ENCODE data around the gene GIN1. TPM values are rescaled to one million over a fixed set of nuclear protein-coding genes. Genes with fewer than 3 reads are reported as not detected.

The GIN1 gene
- total RNA-seq, 2 experiments from 2014 or later: 3.9 to 5.8 TPM

DNA sequence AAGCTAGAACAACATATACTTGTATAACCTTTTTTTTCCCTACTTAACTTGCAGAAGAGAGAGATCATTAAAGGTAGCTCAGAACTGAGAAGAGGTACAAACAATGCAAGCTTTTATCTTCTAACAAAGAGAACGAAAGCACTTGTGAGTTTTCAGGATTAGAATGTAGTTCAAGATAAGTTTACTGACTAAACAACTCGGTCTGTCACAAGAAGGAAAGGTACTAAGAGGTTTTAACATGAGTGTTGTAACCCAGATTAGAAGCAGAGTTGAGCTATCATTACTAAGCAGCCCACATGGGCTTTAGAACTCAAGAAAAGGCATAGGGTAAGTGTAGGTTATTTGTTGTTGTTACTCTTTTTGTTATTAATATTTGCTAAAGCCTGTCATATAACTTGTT, 25.2 kb downstream of the GIN1 start:
- no peaks in the 10 kb centered on the region for H3K9me2 ChIP-seq (ENCODE audit: insufficient read depth, low read length)
- POLR2A ChIA-PET: interaction anchor here (0.6 to 1.8 kb wide), 3 partner anchors 11 to 125 kb away, joined by 3 to 6 read pairs (median 3); partner anchors contain the start of genes GIN1 and PPIP5K2

DNA sequence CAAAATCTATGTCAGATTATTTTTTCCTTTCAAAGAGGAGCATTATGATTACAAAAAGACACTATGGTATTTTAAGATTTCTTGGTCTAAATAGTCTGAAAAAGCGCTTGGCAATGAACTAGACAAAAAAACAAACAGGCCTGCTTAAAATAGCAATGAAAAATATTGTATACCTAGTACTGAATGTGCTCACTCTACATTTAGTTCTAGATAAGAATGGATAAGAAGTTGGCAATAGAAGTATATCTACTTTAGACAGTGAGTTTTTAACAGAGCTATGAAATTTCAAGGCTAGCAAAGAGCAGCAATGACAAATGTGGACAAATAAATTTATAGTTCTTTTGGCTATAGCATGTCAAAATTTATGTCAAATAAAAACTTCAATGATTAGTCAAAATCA, 26.2 kb downstream of the GIN1 start:
- Histone ChIP-seq H2AFZ (ENCODE audit: low read length) (no peak overlapping the region), H3K9me2 (ENCODE audit: insufficient read depth, low read length) (no peaks in the 10 kb centered on the region), H3K4me2 (ENCODE audit: low read length) (no peak overlapping the region), H4K20me1 (ENCODE audit: insufficient read depth, low read length) (no peaks in the 10 kb centered on the region), H3K9me3 (ENCODE audit: low read length) (no peaks in the 10 kb centered on the region), H3K4me3 (ENCODE audit: low read depth, low read length, poor library complexity, severe bottlenecking) (no peak overlapping the region), H3K79me2 (ENCODE audit: insufficient read depth, low read depth, low read length) (no peaks in the 10 kb centered on the region), H3K27ac (ENCODE audit: low read depth, low read length, poor library complexity, severe bottlenecking) (no peak overlapping the region), H3K36me3 (ENCODE audit: insufficient read depth, low read length) (no peaks in the 10 kb centered on the region; the same call in 1 of the 2 replicates), H3K4me1 (ENCODE audit: insufficient read depth, low read length, poor library complexity, severe bottlenecking) (no peaks in the 10 kb centered on the region)
- intact Hi-C loops (cut with micrococcal nuclease; ENCODE audit: unreplicated experiment): no loop called here
- no peak for DNase-seq (ENCODE audit: low spot score)
- POLR2A ChIA-PET: interaction anchor here (0.7 to 1.8 kb wide), 2 partner anchors 12 to 132 kb away, joined by 3 to 6 read pairs; no protein-coding TSS in a partner anchor
- TF ChIP-seq EZH2phosphoT487 (IDR thresholded peaks at IDR 0.05; ENCODE audit: borderline replicate concordance, low read depth, low read length): no peak
- TF ChIP-seq, protein P1, sequence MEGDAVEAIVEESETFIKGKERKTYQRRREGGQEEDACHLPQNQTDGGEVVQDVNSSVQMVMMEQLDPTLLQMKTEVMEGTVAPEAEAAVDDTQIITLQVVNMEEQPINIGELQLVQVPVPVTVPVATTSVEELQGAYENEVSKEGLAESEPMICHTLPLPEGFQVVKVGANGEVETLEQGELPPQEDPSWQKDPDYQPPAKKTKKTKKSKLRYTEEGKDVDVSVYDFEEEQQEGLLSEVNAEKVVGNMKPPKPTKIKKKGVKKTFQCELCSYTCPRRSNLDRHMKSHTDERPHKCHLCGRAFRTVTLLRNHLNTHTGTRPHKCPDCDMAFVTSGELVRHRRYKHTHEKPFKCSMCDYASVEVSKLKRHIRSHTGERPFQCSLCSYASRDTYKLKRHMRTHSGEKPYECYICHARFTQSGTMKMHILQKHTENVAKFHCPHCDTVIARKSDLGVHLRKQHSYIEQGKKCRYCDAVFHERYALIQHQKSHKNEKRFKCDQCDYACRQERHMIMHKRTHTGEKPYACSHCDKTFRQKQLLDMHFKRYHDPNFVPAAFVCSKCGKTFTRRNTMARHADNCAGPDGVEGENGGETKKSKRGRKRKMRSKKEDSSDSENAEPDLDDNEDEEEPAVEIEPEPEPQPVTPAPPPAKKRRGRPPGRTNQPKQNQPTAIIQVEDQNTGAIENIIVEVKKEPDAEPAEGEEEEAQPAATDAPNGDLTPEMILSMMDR (conservative IDR thresholded peaks at IDR 0.05; ENCODE audit: low read length): no peak
- no TSS peak for BruUV-seq (replicated peaks)
- CTCF ChIA-PET (ENCODE audit: unreplicated experiment): no interaction called here

More for the DNA sequence above, 25.2 kb downstream of the GIN1 start:
- Histone ChIP-seq H4K20me1 (ENCODE audit: insufficient read depth, low read length) (no peaks in the 10 kb centered on the region), H3K4me1 (ENCODE audit: insufficient read depth, low read length, poor library complexity, severe bottlenecking) (no peaks in the 10 kb centered on the region), H3K27ac (ENCODE audit: low read depth, low read length, poor library complexity, severe bottlenecking) (no peak overlapping the region), H3K79me2 (ENCODE audit: insufficient read depth, low read depth, low read length) (no peaks in the 10 kb centered on the region), H2AFZ (ENCODE audit: low read length) (no peak overlapping the region), H3K36me3 (ENCODE audit: insufficient read depth, low read length) (no peaks in the 10 kb centered on the region; the same call in 1 of the 2 replicates), H3K4me3 (ENCODE audit: low read depth, low read length, poor library complexity, severe bottlenecking) (no peak overlapping the region), H3K9me3 (ENCODE audit: low read length) (no peaks in the 10 kb centered on the region), H3K4me2 (ENCODE audit: low read length) (no peak overlapping the region)
- TF ChIP-seq, protein P1 (conservative IDR thresholded peaks at IDR 0.05; ENCODE audit: low read length): no peak
- TF ChIP-seq EZH2phosphoT487 (IDR thresholded peaks at IDR 0.05; ENCODE audit: borderline replicate concordance, low read depth, low read length): no peak
- intact Hi-C loops (cut with micrococcal nuclease; ENCODE audit: unreplicated experiment): no loop called here
- no peak for DNase-seq (ENCODE audit: low spot score)
- CTCF ChIA-PET (ENCODE audit: unreplicated experiment): no interaction called here
- no TSS peak for BruUV-seq (replicated peaks)

DNA sequence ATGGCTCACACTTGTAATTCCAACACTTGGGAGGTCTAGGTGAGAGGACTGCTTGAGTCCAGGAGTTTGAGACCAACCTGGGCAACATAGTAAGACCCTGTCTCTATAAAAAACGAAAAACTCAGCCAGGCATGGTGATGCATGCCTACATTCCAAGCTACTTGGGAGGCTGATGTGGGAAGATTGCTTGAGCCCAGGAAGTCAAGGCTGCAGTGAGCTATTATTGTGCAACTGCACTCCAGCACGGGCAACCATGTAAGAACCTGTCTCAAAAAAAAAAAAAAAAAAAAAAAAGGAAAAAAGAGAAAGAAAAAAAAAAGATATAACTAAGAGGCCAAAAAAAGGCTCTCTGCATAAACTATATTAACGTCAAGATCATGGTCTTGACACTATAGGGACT, 27.3 kb downstream of the GIN1 start:
- Histone ChIP-seq H2AFZ (ENCODE audit: low read length) (no peak overlapping the region), H3K27ac (ENCODE audit: low read depth, low read length, poor library complexity, severe bottlenecking) (no peak overlapping the region), H3K4me1 (ENCODE audit: insufficient read depth, low read length, poor library complexity, severe bottlenecking) (no peaks in the 10 kb centered on the region), H3K36me3 (ENCODE audit: insufficient read depth, low read length) (no peaks in the 10 kb centered on the region; the same call in 1 of the 2 replicates), H3K4me3 (ENCODE audit: low read depth, low read length, poor library complexity, severe bottlenecking) (no peak overlapping the region), H3K9me3 (ENCODE audit: low read length) (no peaks in the 10 kb centered on the region), H3K79me2 (ENCODE audit: insufficient read depth, low read depth, low read length) (no peaks in the 10 kb centered on the region), H3K4me2 (ENCODE audit: low read length) (no peak overlapping the region), H3K9me2 (ENCODE audit: insufficient read depth, low read length) (no peaks in the 10 kb centered on the region), H4K20me1 (ENCODE audit: insufficient read depth, low read length) (no peaks in the 10 kb centered on the region)
- BruUV-seq (replicated peaks): no TSS peak
- no peak for TF ChIP-seq EZH2phosphoT487 (IDR thresholded peaks at IDR 0.05; ENCODE audit: borderline replicate concordance, low read depth, low read length)
- TF ChIP-seq, protein P1 (conservative IDR thresholded peaks at IDR 0.05; ENCODE audit: low read length): no peak
- intact Hi-C loops (cut with micrococcal nuclease; ENCODE audit: unreplicated experiment): no loop called here
- ChIA-PET POLR2A (no interaction called here), CTCF (ENCODE audit: unreplicated experiment) (no interaction called here)
- no peak for DNase-seq (ENCODE audit: low spot score)

Measured in OCI-LY7 (cell line).